H1 (cell line): ENCODE results near the gene EEF1A2. TPM values are rescaled to one million over a fixed set of nuclear protein-coding genes. Genes with fewer than 3 reads are reported as not detected.

Experiments used
- CHD7 ChIP-seq: fragments of 300-600 bp; sonication (generic); IDR thresholded peaks from 2 replicates; pipeline ENCODE4 v1.7.1; 2012; ENCODE audit warnings: low read length, moderate library complexity, mild to moderate bottlenecking, inconsistent platforms; ENCODE audit not compliant: insufficient replicate concordance
- GABPA ChIP-seq: IDR thresholded peaks from 2 replicates; pipeline ENCODE4 v1.6.1; 2011; ENCODE audit warnings: mild to moderate bottlenecking, low read length, moderate library complexity, borderline replicate concordance; ENCODE audit not compliant: insufficient read depth
- polyA plus RNA-seq, 7 experiments: library from polyadenylated mRNA; depleted of rRNA in 3 of 7; stranded (reverse) in 5 of 7; unstranded in 2 of 7; fragments of >200 nt in 5 of 7; fragments of 200-250 nt in 2 of 7; gene quantifications; 1 replicate in 5 of 7; 2 replicates in 1 of 7; 4 replicates in 1 of 7; pipeline versions ENCODE4 v1.2.1 to v1.2.3, GENCODE V29; 2011 to 2013; ENCODE audit warnings: missing spikeins in 2 of 7, mixed read lengths in 2 of 7
- total RNA-seq: library from RNA; stranded (reverse); fragmentation: NEBNext Ultra II Directional; extraction: Animal tissue kit (Norgen Biotek cat#: 25700); gene quantifications from 2 replicates; pipeline ENCODE4 v1.2.1, GENCODE V29; 2021

Gene EEF1A2
- total and polyA plus RNA-seq, 2 of the 8 experiments (the other 6 are each of a cell fraction or from before 2014, with no cell fraction given) = 7.4 to 25.8 TPM

DNA sequence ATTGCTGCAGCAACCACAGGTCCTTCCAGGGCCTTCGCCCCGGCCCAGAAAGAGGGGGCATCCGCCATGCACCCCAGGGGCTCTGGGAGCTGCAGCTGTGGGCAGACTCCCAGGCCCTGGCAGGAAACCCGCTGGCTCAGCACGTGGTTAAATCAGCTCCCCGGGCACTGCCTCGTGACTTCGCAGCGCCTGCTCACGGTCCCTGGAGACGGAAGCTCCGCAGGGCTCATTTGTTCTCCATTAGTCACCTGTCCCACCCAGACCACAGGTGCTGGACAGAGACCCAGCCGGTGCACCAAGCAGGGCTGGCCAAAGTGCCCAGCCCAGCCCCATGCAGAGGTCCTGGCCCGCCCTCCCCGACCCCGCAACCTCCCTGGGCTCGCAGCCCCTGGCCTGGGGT is 41.1 kb downstream of the EEF1A2 start (continued):
- no peak for TF ChIP-seq CHD7
- 0 out of 2 replicates have a peak, but pooled peaks have one; percentile 19 for TF ChIP-seq GABPA
